HepG2 (cell line): ENCODE measurements around the gene FOXK2. TPM values are rescaled to one million over a fixed set of nuclear protein-coding genes. Genes with fewer than 3 reads are reported as not detected.

Experiments
- FOXP1 ChIP-seq, 2 experiments: fragments of 450-650 bp in 1 of 2; IDR thresholded peaks; 2 replicates each; pipeline ENCODE4 v1.6.1; 2017 to 2018; ENCODE audit warnings: antibody characterized with exemption in 1 of 2
- GATAD2A ChIP-seq: IDR thresholded peaks from 2 replicates; pipeline ENCODE4 v1.6.1; 2016
- IRF1 ChIP-seq: sonication (generic); formaldehyde crosslinking; IDR thresholded peaks from 2 replicates; pipeline ENCODE4 v1.4.0; 2020; ENCODE audit warnings: low read depth, mild to moderate bottlenecking, missing genetic modification reagents
- JUN ChIP-seq: sonication (generic); formaldehyde crosslinking; IDR thresholded peaks from 2 replicates; pipeline ENCODE4 v1.4.0; 2020; ENCODE audit warnings: mild to moderate bottlenecking, missing genetic modification reagents
- KDM2A ChIP-seq: sonication (generic); formaldehyde crosslinking; IDR thresholded peaks from 2 replicates; pipeline ENCODE4 v1.4.0; 2020; ENCODE audit warnings: low read depth, missing genetic modification reagents, borderline replicate concordance
- KDM5A ChIP-seq: fragments of 200-600 bp; sonication (generic); IDR thresholded peaks from 2 replicates; pipeline ENCODE4 v1.7.0; 2018; ENCODE audit warnings: antibody characterized with exemption, mild to moderate bottlenecking, low read length, borderline replicate concordance
- MBNL3 ChIP-seq: fragments of 250-450 bp; sonication (Bioruptor Pico); conservative IDR thresholded peaks from 2 replicates; pipeline ENCODE4 v1.8.0; 2022; ENCODE audit warnings: mild to moderate bottlenecking, inconsistent platforms
- MTF2 ChIP-seq: sonication (generic); formaldehyde crosslinking; IDR thresholded peaks from 2 replicates; pipeline ENCODE4 v1.5.0; 2020; ENCODE audit warnings: missing genetic modification reagents, borderline replicate concordance
- NFIB ChIP-seq: sonication (generic); formaldehyde crosslinking; IDR thresholded peaks from 2 replicates; pipeline ENCODE4 v1.9.0; 2021; ENCODE audit warnings: missing genetic modification reagents, mild to moderate bottlenecking, borderline replicate concordance
- SRSF9 ChIP-seq: fragments of 200-400 bp; formaldehyde crosslinking; IDR thresholded peaks from 2 replicates; pipeline ENCODE4 v1.6.1; 2018; ENCODE audit warnings: borderline replicate concordance, mild to moderate bottlenecking, low read depth, low read length; ENCODE audit not compliant: insufficient read depth, poor library complexity, severe bottlenecking
- TERF1 ChIP-seq: sonication (generic); formaldehyde crosslinking; IDR thresholded peaks from 2 replicates; pipeline ENCODE4 v1.8.0; 2022; ENCODE audit warnings: mild to moderate bottlenecking, missing genetic modification reagents, moderate library complexity
- ZBTB33 ChIP-seq: sonication (generic); formaldehyde crosslinking; IDR thresholded peaks from 2 replicates; pipeline ENCODE4 v1.4.0; 2020; ENCODE audit warnings: missing genetic modification reagents
- ZBTB38 ChIP-seq: sonication (generic); formaldehyde crosslinking; IDR thresholded peaks from 2 replicates; pipeline ENCODE4 v1.5.1; 2020; ENCODE audit warnings: mild to moderate bottlenecking, missing genetic modification reagents
- ZGPAT ChIP-seq: IDR thresholded peaks from 2 replicates; pipeline ENCODE4 v1.6.1; 2016; ENCODE audit warnings: mild to moderate bottlenecking
- ZNF556 ChIP-seq: sonication (generic); formaldehyde crosslinking; IDR thresholded peaks from 2 replicates; pipeline ENCODE4 v1.4.0; 2020; ENCODE audit warnings: mild to moderate bottlenecking, missing genetic modification reagents, borderline replicate concordance
- ZNF724P ChIP-seq: sonication (generic); formaldehyde crosslinking; IDR thresholded peaks from 2 replicates; pipeline ENCODE4 v1.8.0; 2022; ENCODE audit warnings: missing genetic modification reagents, borderline replicate concordance
- polyA plus RNA-seq, 8 experiments: library from polyadenylated mRNA; depleted of rRNA in 3 of 8; stranded (reverse) in 7 of 8; unstranded in 1 of 8; fragments of >200 nt; fragmentation: Illumina TruSeq in 4 of 8; extraction: Trizol in 4 of 8; gene quantifications; 2 replicates each; pipeline versions ENCODE4 v1.2.1 to v1.2.3, GENCODE V29; 2011 to 2016; ENCODE audit warnings: low read depth in 4 of 8, missing spikeins in 1 of 8, mixed read lengths in 1 of 8; ENCODE audit not compliant: insufficient read depth in 1 of 8
- total RNA-seq, 5 experiments: library from RNA; depleted of rRNA; stranded (reverse); fragments of >200 nt; fragmentation: Illumina TruSeq; extraction: Trizol; gene quantifications; 2 replicates each; pipeline ENCODE4 v1.2.3, GENCODE V29; 2016; ENCODE audit warnings: low read depth in 1 of 5

FOXK2 gene
- total and polyA plus RNA-seq, 2 of the 13 experiments (the other 11 are each of a cell fraction or from before 2014, with no cell fraction given) = 67.1 to 67.2 TPM

GRCh38 chr17:82647593-82648164 is 128.1 kb downstream of the FOXK2 start (continued):
- 0 out of 2 replicates have a peak, but pooled peaks have one; percentile 82 for TF ChIP-seq MTF2 (CRISPR knock-in tag)
- TF ChIP-seq NFIB (CRISPR knock-in tag) = no peak
- 0 out of 2 replicates have a peak, but pooled peaks have one; percentile 18 for TF ChIP-seq KDM5A
- TF ChIP-seq SRSF9 = no peak
- TF ChIP-seq MBNL3 (CRISPR knock-in tag) = no peak
- TF ChIP-seq ZBTB33 (CRISPR knock-in tag) = no peak
- no peak for TF ChIP-seq ZNF724P
- no peak for TF ChIP-seq IRF1 (CRISPR knock-in tag)
- no peak for TF ChIP-seq JUN
- TF ChIP-seq ZNF556 (CRISPR knock-in tag) = no peak
- TF ChIP-seq ZBTB38 (CRISPR knock-in tag) = no peak
- no peak for TF ChIP-seq KDM2A (CRISPR knock-in tag)
- TF ChIP-seq TERF1 (CRISPR knock-in tag) = 0 out of 2 replicates have a peak, but pooled peaks have one; percentile 45
- no peak for TF ChIP-seq GATAD2A
- TF ChIP-seq FOXP1 (IDR thresholded peaks at IDR 0.05) = no peak
- TF ChIP-seq FOXP1 (CRISPR knock-in tag; IDR thresholded peaks at IDR 0.05) = no peak
- TF ChIP-seq ZGPAT (CRISPR knock-in tag) = 0 out of 2 replicates have a peak, but pooled peaks have one; percentile 3
